ENCODE results near the gene BID. TPM values are rescaled to one million over a fixed set of nuclear protein-coding genes. Genes with fewer than 3 reads are reported as not detected.
A peak's percentile ranks its signal among the peaks of the same experiment; 100 is the strongest.

The BID gene
- total and polyA plus RNA-seq, 12 donors: 3.8 to 26.6 (median 10.6) TPM

GRCh38 chr22:17772249-17772957 lies 1.9 kb downstream of the BID start:
- Histone ChIP-seq H3K27me3 (no peaks in the 10 kb centered on the region), H3K27ac (peak overlapping the region in 1 of 5 donors; percentile 34), H3K4me1 (replicated peaks in 1 of 2) (peaks cover 0 to 6% of the 10 kb centered on the region in 2 donors), H3K9me3 (replicated peaks in 1 of 3) (no peaks in the 10 kb centered on the region), H3K36me3 (replicated peaks in 1 of 2) (no peaks in the 10 kb centered on the region), H3K4me3 (no peak overlapping the region)
- WGBS, 4 donors: 68 to 88% (median 69%) methylated on average over 4 to 21 of the region's 21 CpGs
- DNase-seq: no peak
- no peak for TF ChIP-seq POLR2A (IDR thresholded peaks at IDR 0.05)
- no peak for TF ChIP-seq CTCF (IDR thresholded peaks at IDR 0.05)
- intact Hi-C loops (cut with DNase I): no loop called here

GRCh38 chr22:17770180-17771077 lies 3.8 kb downstream of the BID start:
- WGBS, 4 donors: 91 to 93% (median 93%) methylated on average over 15 to 19 of the region's 19 CpGs
- no peak overlapping the region for H3K4me3 ChIP-seq
- TF ChIP-seq CTCF (IDR thresholded peaks at IDR 0.05) (no peak), POLR2A (IDR thresholded peaks at IDR 0.05) (no peak)
- no peaks in the 10 kb centered on the region for H3K9me3 ChIP-seq (replicated peaks in 1 of 3)
- H3K27me3 ChIP-seq: no peaks in the 10 kb centered on the region
- peaks cover 0 to 6% of the 10 kb centered on the region in 2 donors for H3K4me1 ChIP-seq (replicated peaks in 1 of 2)
- H3K36me3 ChIP-seq (replicated peaks in 1 of 2): no peaks in the 10 kb centered on the region
- no peak for DNase-seq
- no peak overlapping the region for H3K27ac ChIP-seq
- intact Hi-C loops (cut with DNase I): no loop called here

GRCh38 chr22:17769716-17770082 lies 4.6 kb downstream of the BID start:
- WGBS, 4 donors: 89 to 96% (median 94%) methylated on average over 8 to 9 of the region's 9 CpGs
- intact Hi-C loops (cut with DNase I): loop anchor here in 1 of 2 donors (10.0 kb wide), 1 partner anchor 105 kb away; no protein-coding TSS in a partner anchor
- H3K27ac ChIP-seq: no peak overlapping the region
- no peak for TF ChIP-seq CTCF (IDR thresholded peaks at IDR 0.05)
- TF ChIP-seq POLR2A (IDR thresholded peaks at IDR 0.05): no peak
- peaks cover 0 to 6% of the 10 kb centered on the region in 2 donors for H3K4me1 ChIP-seq (replicated peaks in 1 of 2)
- H3K36me3 ChIP-seq (replicated peaks in 1 of 2): no peaks in the 10 kb centered on the region
- no peak overlapping the region for H3K4me3 ChIP-seq
- no peaks in the 10 kb centered on the region for H3K27me3 ChIP-seq
- H3K9me3 ChIP-seq (replicated peaks in 1 of 3): no peaks in the 10 kb centered on the region
- no peak for DNase-seq

- Histone ChIP-seq H3K36me3 (replicated peaks in 1 of 2) (no peaks in the 10 kb centered on the region), H3K4me1 (replicated peaks in 1 of 2) (peaks cover 0 to 6% of the 10 kb centered on the region in 2 donors), H3K4me3 (no peak overlapping the region), H3K27me3 (no peaks in the 10 kb centered on the region), H3K9me3 (replicated peaks in 1 of 3) (no peaks in the 10 kb centered on the region), H3K27ac (no peak overlapping the region)
- intact Hi-C loops (cut with DNase I): loop anchor here in 1 of 2 donors (10.0 kb wide), 1 partner anchor 106 kb away; no protein-coding TSS in a partner anchor
- 82 to 94% (median 84%) methylated on average over 9 to 14 of the region's 14 CpGs for WGBS, 4 donors
- no peak for DNase-seq
- TF ChIP-seq CTCF (IDR thresholded peaks at IDR 0.05) (no peak), POLR2A (IDR thresholded peaks at IDR 0.05) (no peak)
Measured at GRCh38 chr22:17769013-17769715, 5.1 kb downstream of the BID start.

Measured in adrenal gland (tissue), 12 donors.